ENCODE results near the gene TSPEAR.

DNA sequence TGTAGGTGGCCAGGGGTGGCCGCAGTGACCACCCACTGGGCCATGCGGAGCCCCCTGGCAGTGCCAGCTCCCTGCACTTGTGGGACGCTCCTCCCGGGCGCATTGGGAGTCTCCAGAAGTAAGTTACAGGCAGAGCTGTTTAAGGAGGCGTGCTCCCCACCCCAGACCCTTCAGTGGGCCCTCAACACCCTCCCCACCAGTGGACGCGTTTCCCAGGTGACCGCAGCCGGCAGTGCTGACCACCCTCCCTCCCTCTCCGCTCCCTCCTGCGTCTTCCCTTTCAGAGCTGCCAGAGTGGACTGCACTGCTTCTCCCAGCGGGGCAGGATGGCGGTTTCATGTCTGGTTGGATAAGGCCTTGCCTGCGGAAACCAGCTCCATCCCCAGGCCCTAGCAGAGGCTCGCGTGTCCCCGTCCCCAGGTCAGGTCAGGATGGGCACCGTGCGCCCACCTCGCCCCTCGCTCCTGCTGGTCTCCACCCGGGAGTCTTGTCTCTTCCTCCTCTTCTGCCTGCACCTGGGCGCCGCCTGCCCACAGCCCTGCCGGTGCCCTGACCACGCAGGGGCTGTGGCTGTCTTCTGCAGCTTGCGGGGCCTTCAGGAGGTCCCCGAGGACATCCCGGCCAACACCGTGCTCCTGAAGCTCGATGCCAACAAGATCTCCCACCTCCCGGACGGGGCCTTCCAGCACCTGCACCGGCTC lies 255.0 kb downstream of the TSPEAR start:
- TF ChIP-seq, protein P1, sequence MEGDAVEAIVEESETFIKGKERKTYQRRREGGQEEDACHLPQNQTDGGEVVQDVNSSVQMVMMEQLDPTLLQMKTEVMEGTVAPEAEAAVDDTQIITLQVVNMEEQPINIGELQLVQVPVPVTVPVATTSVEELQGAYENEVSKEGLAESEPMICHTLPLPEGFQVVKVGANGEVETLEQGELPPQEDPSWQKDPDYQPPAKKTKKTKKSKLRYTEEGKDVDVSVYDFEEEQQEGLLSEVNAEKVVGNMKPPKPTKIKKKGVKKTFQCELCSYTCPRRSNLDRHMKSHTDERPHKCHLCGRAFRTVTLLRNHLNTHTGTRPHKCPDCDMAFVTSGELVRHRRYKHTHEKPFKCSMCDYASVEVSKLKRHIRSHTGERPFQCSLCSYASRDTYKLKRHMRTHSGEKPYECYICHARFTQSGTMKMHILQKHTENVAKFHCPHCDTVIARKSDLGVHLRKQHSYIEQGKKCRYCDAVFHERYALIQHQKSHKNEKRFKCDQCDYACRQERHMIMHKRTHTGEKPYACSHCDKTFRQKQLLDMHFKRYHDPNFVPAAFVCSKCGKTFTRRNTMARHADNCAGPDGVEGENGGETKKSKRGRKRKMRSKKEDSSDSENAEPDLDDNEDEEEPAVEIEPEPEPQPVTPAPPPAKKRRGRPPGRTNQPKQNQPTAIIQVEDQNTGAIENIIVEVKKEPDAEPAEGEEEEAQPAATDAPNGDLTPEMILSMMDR (IDR thresholded peaks at IDR 0.05; ENCODE audit: low read length): no peak
- no peak for TF ChIP-seq EZH2 (IDR thresholded peaks at IDR 0.05; ENCODE audit: borderline replicate concordance, low read length)
